ENCODE data around the gene BCAS3.

The BCAS3 gene

DNA sequence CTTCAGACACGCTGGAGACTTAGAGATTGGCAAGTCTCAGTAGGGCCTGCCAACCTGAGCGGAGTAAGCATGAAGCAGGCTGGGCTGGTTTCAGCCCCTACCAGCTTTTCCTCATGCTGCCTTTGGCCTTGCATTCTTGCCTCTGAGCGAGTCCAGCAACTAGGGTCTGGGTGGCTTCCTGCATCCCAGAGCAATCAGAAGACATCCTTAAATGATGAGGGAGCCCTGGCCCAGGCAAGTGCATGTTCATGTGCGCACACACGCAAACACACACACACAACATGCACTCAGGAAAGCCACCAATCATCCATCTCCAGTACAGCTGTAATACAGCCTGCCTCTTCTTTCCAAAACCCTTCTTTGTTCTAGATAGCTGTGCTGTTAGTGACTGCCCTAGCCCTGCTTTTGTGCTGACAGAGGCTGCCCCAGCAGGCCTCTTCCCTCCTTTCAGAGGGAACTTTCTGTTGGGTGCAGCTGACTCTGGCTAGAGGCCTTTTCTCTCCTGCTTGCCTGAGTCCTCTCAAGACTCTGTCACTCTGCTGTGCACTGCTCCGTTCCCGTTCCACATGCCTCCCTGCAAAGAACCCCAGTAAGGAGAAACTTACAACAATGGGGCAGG is 691.3 kb downstream of the BCAS3 start:
- H3K4me3 ChIP-seq (replicated peaks in 1 of 2; ENCODE audit: low read depth in 2 of 2, low read length in 2 of 2), result no peak overlapping the region
- DNase-seq (ENCODE audit: low read depth in 2 of 2), result no peak
- TF ChIP-seq, protein P1, sequence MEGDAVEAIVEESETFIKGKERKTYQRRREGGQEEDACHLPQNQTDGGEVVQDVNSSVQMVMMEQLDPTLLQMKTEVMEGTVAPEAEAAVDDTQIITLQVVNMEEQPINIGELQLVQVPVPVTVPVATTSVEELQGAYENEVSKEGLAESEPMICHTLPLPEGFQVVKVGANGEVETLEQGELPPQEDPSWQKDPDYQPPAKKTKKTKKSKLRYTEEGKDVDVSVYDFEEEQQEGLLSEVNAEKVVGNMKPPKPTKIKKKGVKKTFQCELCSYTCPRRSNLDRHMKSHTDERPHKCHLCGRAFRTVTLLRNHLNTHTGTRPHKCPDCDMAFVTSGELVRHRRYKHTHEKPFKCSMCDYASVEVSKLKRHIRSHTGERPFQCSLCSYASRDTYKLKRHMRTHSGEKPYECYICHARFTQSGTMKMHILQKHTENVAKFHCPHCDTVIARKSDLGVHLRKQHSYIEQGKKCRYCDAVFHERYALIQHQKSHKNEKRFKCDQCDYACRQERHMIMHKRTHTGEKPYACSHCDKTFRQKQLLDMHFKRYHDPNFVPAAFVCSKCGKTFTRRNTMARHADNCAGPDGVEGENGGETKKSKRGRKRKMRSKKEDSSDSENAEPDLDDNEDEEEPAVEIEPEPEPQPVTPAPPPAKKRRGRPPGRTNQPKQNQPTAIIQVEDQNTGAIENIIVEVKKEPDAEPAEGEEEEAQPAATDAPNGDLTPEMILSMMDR (IDR thresholded peaks at IDR 0.05; ENCODE audit: low read depth, low read length), result no peak

DNA sequence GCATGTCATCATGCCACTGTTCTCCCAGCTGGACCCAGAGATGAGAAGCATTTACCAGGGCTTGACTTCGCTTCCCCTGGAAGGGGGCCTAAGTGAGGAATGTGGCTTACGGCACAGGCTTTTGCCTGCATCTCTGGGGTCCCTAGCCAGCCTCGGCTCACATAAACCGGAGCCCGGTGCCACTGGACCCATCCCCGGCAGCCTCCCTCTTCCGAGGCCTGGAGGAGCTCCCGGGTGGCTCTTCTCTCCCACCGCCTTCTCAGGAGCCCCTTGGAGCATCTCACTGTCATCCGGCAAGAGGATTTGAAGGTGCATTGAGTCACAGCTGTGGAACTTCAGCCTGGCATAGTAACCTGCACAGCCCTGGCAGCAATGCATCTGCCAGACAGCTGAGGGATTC is 692.1 kb downstream of the BCAS3 start:
- TF ChIP-seq, protein P1 (IDR thresholded peaks at IDR 0.05; ENCODE audit: low read depth, low read length), result no peak
- DNase-seq (ENCODE audit: low read depth in 2 of 2), result no peak
- H3K4me3 ChIP-seq (replicated peaks in 1 of 2; ENCODE audit: low read depth in 2 of 2, low read length in 2 of 2), result no peak overlapping the region

DNA sequence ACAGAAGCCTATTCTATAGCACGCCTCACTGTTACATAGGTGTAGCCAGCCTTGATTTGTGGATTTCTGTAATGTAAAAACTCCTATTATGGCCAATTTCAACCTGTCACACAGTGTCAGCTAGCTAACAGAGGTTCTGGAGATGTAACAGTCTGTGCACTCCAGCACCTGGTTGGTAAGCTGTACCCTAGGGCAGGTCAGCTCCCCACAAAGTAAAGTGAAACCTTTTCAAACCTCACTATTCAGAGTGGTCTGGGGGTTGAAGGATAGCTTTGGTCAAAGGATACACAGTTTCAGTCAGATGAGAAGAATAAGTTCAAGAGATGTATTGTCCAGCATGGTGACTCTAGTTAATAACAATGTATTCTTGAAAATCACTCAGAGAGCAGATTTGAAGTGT is 693.5 kb downstream of the BCAS3 start:
- DNase-seq (ENCODE audit: low read depth in 2 of 2), result no peak
- TF ChIP-seq, protein P1 (IDR thresholded peaks at IDR 0.05; ENCODE audit: low read depth, low read length), result no peak
- H3K4me3 ChIP-seq (replicated peaks in 1 of 2; ENCODE audit: low read depth in 2 of 2, low read length in 2 of 2), result no peak overlapping the region

DNA sequence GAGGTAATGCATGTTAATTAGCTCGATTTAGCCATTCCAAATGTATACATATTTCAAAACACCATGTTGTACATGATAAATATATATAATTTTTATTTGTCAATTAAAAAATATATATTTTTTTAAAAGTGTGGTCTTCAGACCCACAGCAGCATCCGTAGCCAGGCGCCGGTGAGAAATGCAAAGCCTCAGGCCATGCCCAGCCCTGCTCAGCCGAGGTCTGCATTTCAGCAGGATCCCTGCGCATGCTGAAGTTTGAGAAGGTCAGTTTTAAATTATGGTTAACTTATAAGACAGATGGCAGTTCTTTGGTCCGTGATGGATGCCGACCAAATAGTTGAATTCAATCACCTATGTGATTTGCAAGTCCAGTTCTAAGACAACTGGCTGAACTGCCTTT is 694.0 kb downstream of the BCAS3 start:
- no peak for DNase-seq (ENCODE audit: low read depth in 2 of 2)
- TF ChIP-seq, protein P1 (IDR thresholded peaks at IDR 0.05; ENCODE audit: low read depth, low read length), result no peak
- H3K4me3 ChIP-seq (replicated peaks in 1 of 2; ENCODE audit: low read depth in 2 of 2, low read length in 2 of 2), result no peak overlapping the region

DNA sequence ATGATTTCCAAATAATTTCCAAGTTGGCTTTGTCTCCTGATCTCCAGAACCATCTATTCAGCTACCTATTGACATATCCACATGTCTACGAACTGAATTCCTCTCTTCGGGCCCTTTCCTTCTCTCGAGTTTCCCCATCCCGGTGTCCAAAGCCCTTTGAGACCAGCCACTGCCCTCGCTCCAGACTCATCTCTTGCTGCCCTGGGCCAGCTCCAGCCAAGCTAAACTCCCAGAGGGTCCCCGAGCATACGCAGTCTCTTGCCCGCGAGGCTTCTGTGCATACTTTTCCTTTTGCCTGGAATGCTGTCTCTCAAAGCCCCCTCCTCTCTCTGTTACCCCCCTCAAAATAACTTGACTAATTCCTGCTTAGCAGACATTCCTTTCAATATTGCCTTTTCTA is 694.8 kb downstream of the BCAS3 start:
- TF ChIP-seq, protein P1 (IDR thresholded peaks at IDR 0.05; ENCODE audit: low read depth, low read length), result no peak
- H3K4me3 ChIP-seq (replicated peaks in 1 of 2; ENCODE audit: low read depth in 2 of 2, low read length in 2 of 2), result no peak overlapping the region
- DNase-seq (ENCODE audit: low read depth in 2 of 2), result no peak

DNA sequence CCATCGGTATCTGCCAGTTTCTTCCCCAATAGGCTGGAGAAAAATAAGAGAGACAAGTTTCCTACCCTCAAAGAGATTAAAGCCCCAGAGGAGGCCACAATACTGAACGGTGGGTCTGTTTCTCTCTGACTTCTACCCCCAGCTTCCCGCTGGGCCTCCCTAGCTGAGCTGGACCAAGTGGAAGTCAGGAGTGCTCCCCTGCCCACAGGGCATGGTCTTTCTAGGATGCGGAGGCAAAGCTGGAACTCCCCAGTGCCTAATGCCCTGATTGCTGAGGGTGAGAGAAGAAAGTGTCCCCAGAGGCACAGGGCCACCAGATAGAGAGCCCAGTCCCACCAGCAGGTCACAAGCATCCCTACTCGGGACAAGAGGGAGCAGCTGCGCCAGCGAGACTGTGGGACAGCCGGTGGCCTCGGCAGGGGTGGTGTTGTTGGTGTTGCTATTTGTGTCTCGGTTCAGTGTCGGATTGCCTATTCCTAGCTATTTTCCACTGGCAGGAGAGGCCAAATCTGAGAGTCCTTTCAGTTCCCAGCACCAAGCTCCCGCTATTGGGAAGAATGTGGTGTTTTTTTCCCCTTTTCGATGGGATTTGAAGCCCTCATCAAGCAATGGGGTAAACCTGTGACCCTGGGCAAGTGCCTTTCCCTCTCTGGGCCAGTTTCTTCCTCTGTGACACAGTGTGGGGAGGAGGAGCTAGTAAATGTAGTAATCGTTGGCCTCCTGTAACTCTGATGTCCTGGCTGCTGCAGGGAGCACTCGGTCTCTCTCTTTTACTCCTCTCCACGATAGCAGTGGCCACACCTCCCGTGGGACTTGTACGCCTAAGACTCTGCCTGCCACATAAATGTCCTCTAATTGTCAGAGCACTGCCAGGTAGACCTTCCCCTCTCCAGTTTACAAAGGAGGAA is 699.5 kb downstream of the BCAS3 start:
- no peak for DNase-seq (ENCODE audit: low read depth in 2 of 2)
- TF ChIP-seq, protein P1 (IDR thresholded peaks at IDR 0.05; ENCODE audit: low read depth, low read length), result no peak

More for the DNA sequence above, 699.5 kb downstream of the BCAS3 start:
- H3K4me3 ChIP-seq (replicated peaks in 1 of 2; ENCODE audit: low read depth in 2 of 2, low read length in 2 of 2), result no peak overlapping the region
